Gastroesophageal sphincter (tissue), 3 donors: ENCODE results near the gene SPON2.

Experiments used
- POLR2AphosphoS5 ChIP-seq: sonication (generic); formaldehyde crosslinking; IDR thresholded peaks from one replicate; pipeline ENCODE4 v1.6.1; 2017; ENCODE audit warnings: antibody characterized with exemption
- TF ChIP-seq, protein P1 (sequence below), 4 experiments: fragments of 200-600 bp in 2 of 4; fragments of 450-650 bp in 2 of 4; sonication (generic) in 1 of 4; IDR thresholded peaks; one replicate each; pipeline ENCODE4 v1.5.1; 2017 to 2019; ENCODE audit warnings: antibody characterized with exemption in 4 of 4, mild to moderate bottlenecking in 2 of 4, moderate library complexity in 2 of 4

DNA sequence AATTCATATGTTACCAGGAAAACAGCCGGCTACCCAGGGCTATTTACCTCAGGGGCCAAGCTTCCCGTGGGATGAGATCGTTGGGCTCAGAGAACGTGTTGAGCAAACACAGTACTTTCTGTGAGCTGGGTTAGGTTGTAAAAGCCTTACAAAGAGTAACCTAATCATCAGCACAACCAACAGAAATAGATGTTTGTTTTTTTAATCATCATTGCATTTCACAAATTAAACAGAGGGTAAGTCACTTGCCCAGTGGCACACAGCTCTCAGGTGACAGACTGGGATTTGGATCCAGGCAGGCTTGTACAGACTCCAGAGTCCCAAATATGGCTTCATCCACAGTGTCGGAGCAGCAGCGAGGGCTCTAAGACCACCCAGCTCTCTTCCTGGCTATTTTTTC lies 20.1 kb downstream of the SPON2 start:
- TF ChIP-seq, protein P1, sequence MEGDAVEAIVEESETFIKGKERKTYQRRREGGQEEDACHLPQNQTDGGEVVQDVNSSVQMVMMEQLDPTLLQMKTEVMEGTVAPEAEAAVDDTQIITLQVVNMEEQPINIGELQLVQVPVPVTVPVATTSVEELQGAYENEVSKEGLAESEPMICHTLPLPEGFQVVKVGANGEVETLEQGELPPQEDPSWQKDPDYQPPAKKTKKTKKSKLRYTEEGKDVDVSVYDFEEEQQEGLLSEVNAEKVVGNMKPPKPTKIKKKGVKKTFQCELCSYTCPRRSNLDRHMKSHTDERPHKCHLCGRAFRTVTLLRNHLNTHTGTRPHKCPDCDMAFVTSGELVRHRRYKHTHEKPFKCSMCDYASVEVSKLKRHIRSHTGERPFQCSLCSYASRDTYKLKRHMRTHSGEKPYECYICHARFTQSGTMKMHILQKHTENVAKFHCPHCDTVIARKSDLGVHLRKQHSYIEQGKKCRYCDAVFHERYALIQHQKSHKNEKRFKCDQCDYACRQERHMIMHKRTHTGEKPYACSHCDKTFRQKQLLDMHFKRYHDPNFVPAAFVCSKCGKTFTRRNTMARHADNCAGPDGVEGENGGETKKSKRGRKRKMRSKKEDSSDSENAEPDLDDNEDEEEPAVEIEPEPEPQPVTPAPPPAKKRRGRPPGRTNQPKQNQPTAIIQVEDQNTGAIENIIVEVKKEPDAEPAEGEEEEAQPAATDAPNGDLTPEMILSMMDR (IDR thresholded peaks at IDR 0.05): no peak
- no peak for TF ChIP-seq POLR2AphosphoS5
